H9 (cell line): Measurements from ENCODE around the gene CCR7. TPM values are rescaled to one million over a fixed set of nuclear protein-coding genes. Genes with fewer than 3 reads are reported as not detected.

Experiments used
- DNase-seq: peaks from one replicate; pipeline ENCODE4 v3.0.0-alpha.2; 2017
- H2AFZ ChIP-seq: one replicate; pipeline ENCODE4 v1.6.1; 2013; ENCODE audit warnings: mild to moderate bottlenecking, low read length, control low read depth, moderate library complexity
- H2AK5ac ChIP-seq: 2 replicates; pipeline ENCODE4 v1.6.1; 2013; ENCODE audit warnings: low read length, control low read depth, mixed read lengths; ENCODE audit not compliant: insufficient read length
- H2BK120ac ChIP-seq: one replicate; pipeline ENCODE4 v1.6.1; 2013; ENCODE audit warnings: low read depth, mild to moderate bottlenecking, low read length, control low read depth, inconsistent platforms; ENCODE audit not compliant: poor library complexity, severe bottlenecking
- H2BK12ac ChIP-seq: 2 replicates; pipeline ENCODE4 v1.6.1; 2013; ENCODE audit warnings: low read length, control low read depth, mixed read lengths, low read depth; ENCODE audit not compliant: insufficient read length
- H2BK15ac ChIP-seq: 2 replicates; pipeline ENCODE4 v1.6.1; 2013; ENCODE audit warnings: low read depth, low read length, control low read depth
- H2BK20ac ChIP-seq: one replicate; pipeline ENCODE4 v1.6.1; 2013; ENCODE audit warnings: low read depth, mild to moderate bottlenecking, low read length, control low read depth, inconsistent platforms; ENCODE audit not compliant: poor library complexity, severe bottlenecking
- H2BK5ac ChIP-seq: 2 replicates; pipeline ENCODE4 v1.6.1; 2013; ENCODE audit warnings: low read length, control low read depth, mixed read lengths; ENCODE audit not compliant: insufficient read length
- H3K14ac ChIP-seq: 2 replicates; pipeline ENCODE4 v1.6.1; 2013; ENCODE audit warnings: low read length, control low read depth; ENCODE audit not compliant: insufficient read depth
- H3K18ac ChIP-seq: 2 replicates; pipeline ENCODE4 v1.6.1; 2013; ENCODE audit warnings: low read depth, mild to moderate bottlenecking, mixed read lengths, low read length, control low read depth; ENCODE audit not compliant: insufficient read length
- H3K23ac ChIP-seq: 2 replicates; pipeline ENCODE4 v1.6.1; 2013; ENCODE audit warnings: low read length, control low read depth, mixed read lengths, low read depth; ENCODE audit not compliant: insufficient read length
- H3K23me2 ChIP-seq: 2 replicates; pipeline ENCODE4 v1.6.1; 2013; ENCODE audit warnings: low read depth, mild to moderate bottlenecking, mixed read lengths, low read length, control low read depth; ENCODE audit not compliant: insufficient read length, poor library complexity, severe bottlenecking
- H3K27ac ChIP-seq: 2 replicates; pipeline ENCODE4 v1.5.1; 2013; ENCODE audit warnings: low read length, control low read depth, mixed read lengths, low read depth; ENCODE audit not compliant: insufficient read length
- H3K27me3 ChIP-seq: 2 replicates; pipeline ENCODE4 v1.6.1; 2013; ENCODE audit warnings: low read length, control low read depth, inconsistent platforms; ENCODE audit not compliant: insufficient read depth
- H3K4ac ChIP-seq: 2 replicates; pipeline ENCODE4 v1.6.1; 2013; ENCODE audit warnings: low read depth, mild to moderate bottlenecking, control low read depth, inconsistent platforms, low read length, moderate library complexity
- H3K4me1 ChIP-seq: 2 replicates; pipeline ENCODE4 v1.6.1; 2013; ENCODE audit warnings: low read length, control low read depth, inconsistent platforms; ENCODE audit not compliant: insufficient read depth
- H3K4me2 ChIP-seq: 2 replicates; pipeline ENCODE4 v1.6.1; 2013; ENCODE audit warnings: low read length, control low read depth, mixed read lengths; ENCODE audit not compliant: insufficient read length, insufficient read depth
- H3K56ac ChIP-seq: 2 replicates; pipeline ENCODE4 v1.6.1; 2013; ENCODE audit warnings: low read depth, mild to moderate bottlenecking, mixed read lengths, low read length, control low read depth; ENCODE audit not compliant: insufficient read length
- H3K79me1 ChIP-seq: 2 replicates; pipeline ENCODE4 v1.6.1; 2013; ENCODE audit warnings: low read depth, mild to moderate bottlenecking, moderate library complexity, low read length, control low read depth, inconsistent platforms; ENCODE audit not compliant: insufficient read depth, poor library complexity, severe bottlenecking
- H3K79me2 ChIP-seq: 2 replicates; pipeline ENCODE4 v1.6.1; 2013; ENCODE audit warnings: low read length, control low read depth, inconsistent platforms; ENCODE audit not compliant: insufficient read depth
- H3K9ac ChIP-seq: 2 replicates; pipeline ENCODE4 v1.6.1; 2013; ENCODE audit warnings: low read length, control low read depth, mixed read lengths; ENCODE audit not compliant: insufficient read length; ENCODE audit errors: extremely low read depth
- H3K9me3 ChIP-seq: one replicate; pipeline ENCODE4 v1.6.1; 2013; ENCODE audit warnings: low read depth, low read length, inconsistent platforms; ENCODE audit not compliant: control insufficient read depth
- H3T11ph ChIP-seq: one replicate; pipeline ENCODE4 v1.6.1; 2013; ENCODE audit warnings: mild to moderate bottlenecking, low read length, control low read depth, inconsistent platforms
- H4K20me1 ChIP-seq: one replicate; pipeline ENCODE4 v1.6.1; 2013; ENCODE audit not compliant: control insufficient read depth, insufficient read length, insufficient read depth
- H4K5ac ChIP-seq: 2 replicates; pipeline ENCODE4 v1.6.1; 2013; ENCODE audit warnings: low read depth, mild to moderate bottlenecking, mixed read lengths, low read length, control low read depth; ENCODE audit not compliant: insufficient read length
- H4K8ac ChIP-seq: replicated peaks from 2 replicates; pipeline ENCODE4 v1.6.1; 2013; ENCODE audit warnings: low read length, control low read depth, mixed read lengths, low read depth; ENCODE audit not compliant: insufficient read length
- H4K91ac ChIP-seq: 2 replicates; pipeline ENCODE4 v1.6.1; 2013; ENCODE audit warnings: low read depth, mild to moderate bottlenecking, moderate library complexity, mixed read lengths, low read length, control low read depth; ENCODE audit not compliant: insufficient read length
- H3K27ac Mint-ChIP-seq, 3 experiments: 2 replicates in 2 of 3; 3 replicates in 1 of 3; pipeline ENCODE4 v1.8.0; 2020 to 2021; ENCODE audit warnings: mixed read lengths in 3 of 3, mild to moderate bottlenecking in 1 of 3, moderate library complexity in 1 of 3
- H3K27me3 Mint-ChIP-seq: 2 replicates; pipeline ENCODE4 v1.8.0; 2021; ENCODE audit warnings: low read depth, mild to moderate bottlenecking, moderate library complexity, mixed read lengths
- H3K36me3 Mint-ChIP-seq, 3 experiments: 2 replicates in 2 of 3; 3 replicates in 1 of 3; pipeline ENCODE4 v1.8.0; 2020 to 2021; ENCODE audit warnings: low read depth in 3 of 3, mixed read lengths in 3 of 3; ENCODE audit not compliant: insufficient read depth in 1 of 3
- H3K4me1 Mint-ChIP-seq, 2 experiments: 2 replicates each; pipeline ENCODE4 v1.8.0; 2020; ENCODE audit warnings: mixed read lengths in 2 of 2
- H3K4me3 Mint-ChIP-seq, 2 experiments: 2 replicates in 1 of 2; 3 replicates in 1 of 2; pipeline ENCODE4 v1.8.0; 2020 to 2021; ENCODE audit warnings: mild to moderate bottlenecking in 2 of 2, mixed read lengths in 2 of 2, moderate library complexity in 1 of 2
- H3K9me3 Mint-ChIP-seq, 2 experiments: 2 replicates in 1 of 2; 3 replicates in 1 of 2; pipeline ENCODE4 v1.8.0; 2020; ENCODE audit warnings: mild to moderate bottlenecking in 2 of 2, mixed read lengths in 2 of 2, moderate library complexity in 1 of 2
- WGBS: extraction: QIAGEN DNeasy Blood & Tissue Kit; methylation state at CpG from one replicate; pipeline ENCODE4 v1.1.7; 2013; ENCODE audit warnings: missing lambda C conversion rate, low lambda C conversion rate, mixed read lengths; ENCODE audit not compliant: insufficient read length; ENCODE audit errors: extremely low coverage; 5-methylcytosine and 5-hydroxymethylcytosine counted together
- total RNA-seq: library from RNA; stranded (reverse); gene quantifications from 2 replicates; pipeline ENCODE4 v1.2.1, GENCODE V29; 2021
- TF ChIP-seq, protein P1 (sequence below): fragments of 200-600 bp; sonication (generic); conservative IDR thresholded peaks from 3 replicates; pipeline ENCODE4 v1.8.0; 2021; ENCODE audit warnings: antibody characterized with exemption, mild to moderate bottlenecking

CCR7 gene
- total RNA-seq, 1 experiment from 2014 or later: 0.31 TPM

DNA sequence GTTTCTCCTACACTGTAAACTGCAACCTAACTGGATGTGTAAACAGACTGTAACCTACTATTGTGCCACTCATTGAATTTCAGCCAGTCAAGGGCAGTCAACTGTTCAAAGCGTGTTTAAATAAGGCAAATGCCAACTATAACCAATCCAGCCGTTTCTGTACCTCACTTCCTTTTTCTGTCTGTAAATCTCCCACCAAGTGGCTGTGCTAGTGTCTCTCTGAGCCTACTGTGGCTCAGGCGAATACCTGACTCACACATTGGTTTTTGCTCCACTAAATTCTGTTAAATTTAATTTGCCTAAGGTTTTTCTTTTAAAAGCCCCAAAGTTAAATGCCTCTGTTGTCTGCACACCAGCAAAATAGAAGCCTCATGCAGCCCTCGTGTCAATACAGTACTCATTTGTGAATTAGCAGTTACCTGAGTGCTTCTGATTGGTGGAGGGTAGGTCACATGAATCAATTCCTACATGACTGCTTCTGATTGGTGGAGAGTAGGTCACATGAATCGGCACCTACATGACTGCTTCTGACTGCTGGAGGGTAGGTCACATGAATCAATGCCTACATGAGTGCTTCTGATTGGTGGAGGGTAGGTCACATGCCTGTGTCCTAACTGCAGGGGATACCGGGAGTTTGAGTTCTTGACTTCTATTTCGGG, 31.1 kb upstream of the CCR7 start:
- H3T11ph ChIP-seq: no peak overlapping the region
- no peaks in the 10 kb centered on the region for H3K27me3 ChIP-seq
- no peak overlapping the region for H4K91ac ChIP-seq
- H2BK20ac ChIP-seq: no peak overlapping the region
- no peak overlapping the region for H3K18ac ChIP-seq
- no peak overlapping the region for H3K9ac ChIP-seq
- H3K23ac ChIP-seq: no peak overlapping the region
- Mint-ChIP-seq H3K4me1 (peaks cover 9 to 11% of the 10 kb centered on the region in 2 experiments), H3K27me3 (no peaks in the 10 kb centered on the region; the same call in none of the 2 replicates), H3K27ac (no peak overlapping the region), H3K36me3 (no peaks in the 10 kb centered on the region), H3K4me3 (no peak overlapping the region), H3K9me3 (no peaks in the 10 kb centered on the region)
- no peak overlapping the region for H2AFZ ChIP-seq
- no peak overlapping the region for H3K56ac ChIP-seq
- H3K79me2 ChIP-seq: no peaks in the 10 kb centered on the region
- H3K14ac ChIP-seq: no peak overlapping the region
- no peak overlapping the region for H4K8ac ChIP-seq
- H3K4ac ChIP-seq: no peak overlapping the region
- no peaks in the 10 kb centered on the region for H3K9me3 ChIP-seq
- no peak overlapping the region for H3K27ac ChIP-seq
- no peaks in the 10 kb centered on the region for H3K23me2 ChIP-seq
- no peaks in the 10 kb centered on the region for H3K4me1 ChIP-seq
- TF ChIP-seq, protein P1, sequence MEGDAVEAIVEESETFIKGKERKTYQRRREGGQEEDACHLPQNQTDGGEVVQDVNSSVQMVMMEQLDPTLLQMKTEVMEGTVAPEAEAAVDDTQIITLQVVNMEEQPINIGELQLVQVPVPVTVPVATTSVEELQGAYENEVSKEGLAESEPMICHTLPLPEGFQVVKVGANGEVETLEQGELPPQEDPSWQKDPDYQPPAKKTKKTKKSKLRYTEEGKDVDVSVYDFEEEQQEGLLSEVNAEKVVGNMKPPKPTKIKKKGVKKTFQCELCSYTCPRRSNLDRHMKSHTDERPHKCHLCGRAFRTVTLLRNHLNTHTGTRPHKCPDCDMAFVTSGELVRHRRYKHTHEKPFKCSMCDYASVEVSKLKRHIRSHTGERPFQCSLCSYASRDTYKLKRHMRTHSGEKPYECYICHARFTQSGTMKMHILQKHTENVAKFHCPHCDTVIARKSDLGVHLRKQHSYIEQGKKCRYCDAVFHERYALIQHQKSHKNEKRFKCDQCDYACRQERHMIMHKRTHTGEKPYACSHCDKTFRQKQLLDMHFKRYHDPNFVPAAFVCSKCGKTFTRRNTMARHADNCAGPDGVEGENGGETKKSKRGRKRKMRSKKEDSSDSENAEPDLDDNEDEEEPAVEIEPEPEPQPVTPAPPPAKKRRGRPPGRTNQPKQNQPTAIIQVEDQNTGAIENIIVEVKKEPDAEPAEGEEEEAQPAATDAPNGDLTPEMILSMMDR: no peak
- no peak overlapping the region for H3K4me2 ChIP-seq
- no peak overlapping the region for H2AK5ac ChIP-seq
- H2BK12ac ChIP-seq: no peak overlapping the region
- no peak overlapping the region for H2BK5ac ChIP-seq
- H4K20me1 ChIP-seq: no peaks in the 10 kb centered on the region
- H2BK15ac ChIP-seq: no peak overlapping the region
- H3K79me1 ChIP-seq: no peaks in the 10 kb centered on the region
- no peak for DNase-seq
- WGBS: no CpG with 5 or more reads among the region's 7 CpGs
- H2BK120ac ChIP-seq: no peak overlapping the region
- H4K5ac ChIP-seq: no peak overlapping the region
